ENCODE results near the gene CDK5.
A peak's percentile ranks its signal among the peaks of the same experiment; 100 is the strongest.

DNA sequence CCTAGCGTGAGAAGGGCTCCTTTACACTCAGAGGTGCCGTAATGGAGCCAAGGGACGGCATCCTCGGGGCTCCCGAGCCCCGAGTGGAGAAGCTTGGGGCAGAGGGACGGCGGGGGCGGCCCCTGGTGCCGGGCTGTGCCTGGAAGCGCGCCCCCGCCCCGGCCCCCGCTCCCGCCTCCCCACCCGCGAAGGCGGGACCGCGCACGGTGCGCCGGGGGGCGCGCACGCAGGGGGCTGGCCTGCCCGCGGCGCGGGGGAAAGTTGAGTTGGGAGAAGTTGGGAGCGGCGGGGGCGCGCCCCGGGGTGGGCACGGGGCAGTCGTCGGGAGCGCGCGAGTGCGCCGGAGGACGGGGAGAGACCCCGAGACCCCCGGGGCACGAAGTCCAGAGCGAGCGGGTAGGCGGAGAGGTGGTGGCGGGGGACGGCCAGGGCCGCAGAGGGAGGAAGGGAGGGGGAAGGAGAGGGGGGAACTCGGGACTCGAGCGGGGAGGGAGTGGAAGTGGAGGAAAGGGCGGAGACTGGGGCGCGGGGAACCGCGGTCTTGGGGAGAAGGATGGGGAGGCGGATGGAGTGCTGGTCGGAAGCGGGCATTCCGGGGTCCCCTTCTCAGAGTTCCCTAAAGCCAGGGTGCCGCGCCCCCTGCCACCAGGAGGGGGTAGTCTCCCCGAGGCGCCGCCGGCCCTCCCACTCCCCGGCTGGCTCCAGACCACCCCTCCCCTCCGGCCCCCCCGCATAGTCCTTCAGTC lies 1.8 kb upstream of the CDK5 start, which contains the start of gene SLC4A2:
- TF ChIP-seq, protein P1, sequence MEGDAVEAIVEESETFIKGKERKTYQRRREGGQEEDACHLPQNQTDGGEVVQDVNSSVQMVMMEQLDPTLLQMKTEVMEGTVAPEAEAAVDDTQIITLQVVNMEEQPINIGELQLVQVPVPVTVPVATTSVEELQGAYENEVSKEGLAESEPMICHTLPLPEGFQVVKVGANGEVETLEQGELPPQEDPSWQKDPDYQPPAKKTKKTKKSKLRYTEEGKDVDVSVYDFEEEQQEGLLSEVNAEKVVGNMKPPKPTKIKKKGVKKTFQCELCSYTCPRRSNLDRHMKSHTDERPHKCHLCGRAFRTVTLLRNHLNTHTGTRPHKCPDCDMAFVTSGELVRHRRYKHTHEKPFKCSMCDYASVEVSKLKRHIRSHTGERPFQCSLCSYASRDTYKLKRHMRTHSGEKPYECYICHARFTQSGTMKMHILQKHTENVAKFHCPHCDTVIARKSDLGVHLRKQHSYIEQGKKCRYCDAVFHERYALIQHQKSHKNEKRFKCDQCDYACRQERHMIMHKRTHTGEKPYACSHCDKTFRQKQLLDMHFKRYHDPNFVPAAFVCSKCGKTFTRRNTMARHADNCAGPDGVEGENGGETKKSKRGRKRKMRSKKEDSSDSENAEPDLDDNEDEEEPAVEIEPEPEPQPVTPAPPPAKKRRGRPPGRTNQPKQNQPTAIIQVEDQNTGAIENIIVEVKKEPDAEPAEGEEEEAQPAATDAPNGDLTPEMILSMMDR (IDR thresholded peaks at IDR 0.05 in 8 of 11, conservative IDR thresholded peaks at IDR 0.05 in 3 of 11) = peak; percentile 18 to 82 (median 53)
- TF ChIP-seq POLR2A (IDR thresholded peaks at IDR 0.05) (peak in 1 of 3 donors; percentile 30), POLR2AphosphoS5 (IDR thresholded peaks at IDR 0.05) (peak; percentile 83 to 88 (median 87))

Data from spleen (tissue), 7 donors.